Measurements from ENCODE around the gene VAX1.

The VAX1 gene

GRCh38 chr10:117175901-117176534 is 37.9 kb upstream of the VAX1 start:
- Histone ChIP-seq H3K9ac (ENCODE audit: low read depth, low read length, poor library complexity, severe bottlenecking) (no peak overlapping the region), H3K27me3 (ENCODE audit: insufficient read depth, low read length, poor library complexity, severe bottlenecking) (no peaks in the 10 kb centered on the region), H3K4me1 (ENCODE audit: insufficient read depth, low read length, poor library complexity, severe bottlenecking) (peaks cover 7% of the 10 kb centered on the region), H3K9me3 (ENCODE audit: insufficient read depth, low read depth, low read length) (no peaks in the 10 kb centered on the region), H3K4me2 (ENCODE audit: low read depth, low read length, poor library complexity, severe bottlenecking) (no peak overlapping the region), H3F3A (ENCODE audit: low read depth) (no peaks in the 10 kb centered on the region), H3K4me3 (ENCODE audit: low read length, poor library complexity, severe bottlenecking) (no peak overlapping the region), H2AFZ (ENCODE audit: low read length) (no peak overlapping the region), H3K9me2 (replicated peaks; ENCODE audit: low read depth, low read length) (no peaks in the 10 kb centered on the region), H4K20me1 (ENCODE audit: insufficient read depth, low read length, poor library complexity, severe bottlenecking) (no peaks in the 10 kb centered on the region), H3K36me3 (ENCODE audit: insufficient read depth, low read length) (no peaks in the 10 kb centered on the region), H3K79me2 (ENCODE audit: insufficient read depth, low read length) (no peaks in the 10 kb centered on the region)
- no peak for TF ChIP-seq EZH2phosphoT487 (IDR thresholded peaks at IDR 0.05; ENCODE audit: borderline replicate concordance)
- TF ChIP-seq, protein P1, sequence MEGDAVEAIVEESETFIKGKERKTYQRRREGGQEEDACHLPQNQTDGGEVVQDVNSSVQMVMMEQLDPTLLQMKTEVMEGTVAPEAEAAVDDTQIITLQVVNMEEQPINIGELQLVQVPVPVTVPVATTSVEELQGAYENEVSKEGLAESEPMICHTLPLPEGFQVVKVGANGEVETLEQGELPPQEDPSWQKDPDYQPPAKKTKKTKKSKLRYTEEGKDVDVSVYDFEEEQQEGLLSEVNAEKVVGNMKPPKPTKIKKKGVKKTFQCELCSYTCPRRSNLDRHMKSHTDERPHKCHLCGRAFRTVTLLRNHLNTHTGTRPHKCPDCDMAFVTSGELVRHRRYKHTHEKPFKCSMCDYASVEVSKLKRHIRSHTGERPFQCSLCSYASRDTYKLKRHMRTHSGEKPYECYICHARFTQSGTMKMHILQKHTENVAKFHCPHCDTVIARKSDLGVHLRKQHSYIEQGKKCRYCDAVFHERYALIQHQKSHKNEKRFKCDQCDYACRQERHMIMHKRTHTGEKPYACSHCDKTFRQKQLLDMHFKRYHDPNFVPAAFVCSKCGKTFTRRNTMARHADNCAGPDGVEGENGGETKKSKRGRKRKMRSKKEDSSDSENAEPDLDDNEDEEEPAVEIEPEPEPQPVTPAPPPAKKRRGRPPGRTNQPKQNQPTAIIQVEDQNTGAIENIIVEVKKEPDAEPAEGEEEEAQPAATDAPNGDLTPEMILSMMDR (conservative IDR thresholded peaks at IDR 0.05; ENCODE audit: low read length) = peak; percentile 91

- Histone ChIP-seq H3K4me2 (ENCODE audit: low read depth, low read length, poor library complexity, severe bottlenecking) (no peak overlapping the region), H3F3A (ENCODE audit: low read depth) (no peaks in the 10 kb centered on the region), H2AFZ (ENCODE audit: low read length) (peak overlapping the region; percentile 98; the same call in 1 of the 2 replicates), H3K9me2 (replicated peaks; ENCODE audit: low read depth, low read length) (no peaks in the 10 kb centered on the region), H3K36me3 (ENCODE audit: insufficient read depth, low read length) (no peaks in the 10 kb centered on the region), H3K27me3 (ENCODE audit: insufficient read depth, low read length, poor library complexity, severe bottlenecking) (no peaks in the 10 kb centered on the region), H3K79me2 (ENCODE audit: insufficient read depth, low read length) (no peaks in the 10 kb centered on the region), H4K20me1 (ENCODE audit: insufficient read depth, low read length, poor library complexity, severe bottlenecking) (no peaks in the 10 kb centered on the region), H3K9ac (ENCODE audit: low read depth, low read length, poor library complexity, severe bottlenecking) (no peak overlapping the region), H3K9me3 (ENCODE audit: insufficient read depth, low read depth, low read length) (no peaks in the 10 kb centered on the region), H3K4me3 (ENCODE audit: low read length, poor library complexity, severe bottlenecking) (no peak overlapping the region), H3K4me1 (ENCODE audit: insufficient read depth, low read length, poor library complexity, severe bottlenecking) (peaks cover 7% of the 10 kb centered on the region)
- TF ChIP-seq, protein P1 (conservative IDR thresholded peaks at IDR 0.05; ENCODE audit: low read length) = no peak
- no peak for TF ChIP-seq EZH2phosphoT487 (IDR thresholded peaks at IDR 0.05; ENCODE audit: borderline replicate concordance)
Observed at GRCh38 chr10:117175215-117175900, 37.3 kb upstream of the VAX1 start.

DNA sequence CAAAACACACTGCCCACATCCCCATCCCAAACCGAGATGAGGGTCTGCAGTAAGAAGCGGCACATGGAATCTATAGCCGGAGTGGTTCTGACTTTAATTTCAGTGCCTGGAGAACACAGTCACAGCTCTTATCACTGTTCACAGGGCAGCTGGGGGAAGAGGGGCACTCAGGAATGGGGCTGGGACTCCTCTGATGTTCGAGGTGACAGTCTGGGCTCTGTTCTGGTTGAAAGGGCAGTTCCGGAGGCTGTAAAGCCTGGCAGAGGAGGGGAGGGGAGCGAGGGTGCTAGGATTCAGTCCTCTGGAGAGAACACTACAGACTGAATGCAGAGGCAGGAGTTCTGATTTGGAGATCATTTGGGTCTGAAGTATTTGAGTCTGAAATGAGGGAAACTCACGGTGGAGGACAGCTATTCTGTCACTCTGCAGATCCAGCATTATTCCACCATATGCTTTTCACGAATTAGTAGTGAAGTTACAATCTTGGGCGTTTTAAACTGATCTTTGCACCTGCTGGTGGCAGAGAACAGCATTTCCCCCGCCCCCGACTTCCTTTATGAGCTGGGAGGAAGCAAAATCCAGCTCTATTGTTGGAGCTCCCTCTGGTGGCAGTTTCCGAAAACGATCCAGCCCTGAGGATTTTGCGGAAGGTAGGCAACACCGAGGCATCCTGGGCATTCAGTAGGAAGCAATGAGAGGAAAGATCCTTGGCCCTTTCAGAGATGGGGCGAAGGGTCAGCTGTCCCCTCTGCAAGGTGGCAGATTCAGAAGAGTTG is 36.6 kb upstream of the VAX1 start:
- H3K79me2 ChIP-seq (ENCODE audit: insufficient read depth, low read length) = no peaks in the 10 kb centered on the region
- no peak for TF ChIP-seq EZH2phosphoT487 (IDR thresholded peaks at IDR 0.05; ENCODE audit: borderline replicate concordance)
- TF ChIP-seq, protein P1 (conservative IDR thresholded peaks at IDR 0.05; ENCODE audit: low read length) = peak; percentile 98
- H3K9ac ChIP-seq (ENCODE audit: low read depth, low read length, poor library complexity, severe bottlenecking) = peak overlapping the region; percentile 48
- no peaks in the 10 kb centered on the region for H3K9me3 ChIP-seq (ENCODE audit: insufficient read depth, low read depth, low read length)
- H3K4me3 ChIP-seq (ENCODE audit: low read length, poor library complexity, severe bottlenecking) = peak overlapping the region; percentile 65
- no peaks in the 10 kb centered on the region for H3K27me3 ChIP-seq (ENCODE audit: insufficient read depth, low read length, poor library complexity, severe bottlenecking)
- peaks cover 7% of the 10 kb centered on the region for H3K4me1 ChIP-seq (ENCODE audit: insufficient read depth, low read length, poor library complexity, severe bottlenecking)
- no peaks in the 10 kb centered on the region for H3K9me2 ChIP-seq (replicated peaks; ENCODE audit: low read depth, low read length)
- H4K20me1 ChIP-seq (ENCODE audit: insufficient read depth, low read length, poor library complexity, severe bottlenecking) = no peaks in the 10 kb centered on the region
- peak overlapping the region; percentile 80 for H3K4me2 ChIP-seq (ENCODE audit: low read depth, low read length, poor library complexity, severe bottlenecking)
- H3K36me3 ChIP-seq (ENCODE audit: insufficient read depth, low read length) = no peaks in the 10 kb centered on the region
- peak overlapping the region; percentile 98 for H2AFZ ChIP-seq (ENCODE audit: low read length)
- no peaks in the 10 kb centered on the region for H3F3A ChIP-seq (ENCODE audit: low read depth)

Measured in Loucy (cell line).